Right ventricle myocardium inferior (tissue), 1 donor: Measurements from ENCODE around the gene ATCAY. TPM values are rescaled to one million over a fixed set of nuclear protein-coding genes. Genes with fewer than 3 reads are reported as not detected.
"Not testable (repeated sequence)": the region's sequence is repeated elsewhere in the genome, so short reads cannot be mapped to it uniquely, and the experiment has no call there.

Experiments used
- ATAC-seq: fragments of 200-7000 bp; cut with Tn5 transposase; one replicate; pipeline ENCODE4 v1.9.1; 2020; ENCODE audit warnings: mild to moderate bottlenecking, moderate library complexity
- DNase-seq: peaks from one replicate; pipeline ENCODE4 v3.0.0; 2021; ENCODE audit errors: missing footprints
- intact Hi-C: fragments of 100-400 bp; cut with DNase I; formaldehyde crosslinking; loops from one replicate; pipeline ENCODE4 v1.11.0; 2022
- total RNA-seq: library from RNA; stranded (reverse); fragmentation: NEBNext Ultra II Directional; extraction: Animal tissue kit (Norgen Biotek cat#: 25700); gene quantifications from one replicate; pipeline ENCODE4 v1.2.1, GENCODE V29; 2021
- donor health status: DM: no; HTN: yes; CAD: no; lungs with severe emphysema.

The ATCAY gene
- total RNA-seq, 1 donor from 2014 or later = not detected

GRCh38 chr19:3936506-3937442, 56.3 kb downstream of the ATCAY start:
- peak; percentile 10 for ATAC-seq
- DNase-seq = no peak
- intact Hi-C loops = no loop called here

- DNase-seq, intact Hi-C loops, ATAC-seq: not testable (repeated sequence)
Measured at GRCh38 chr19:3938300-3938950, 57.9 kb downstream of the ATCAY start.

GRCh38 chr19:3942790-3943409, 62.4 kb downstream of the ATCAY start:
- intact Hi-C loops = no loop called here
- peak; percentile 55 for DNase-seq

GRCh38 chr19:3944018-3944721, 63.7 kb downstream of the ATCAY start:
- intact Hi-C loops = no loop called here
- ATAC-seq = no peak
- no peak for DNase-seq

More at GRCh38 chr19:3942790-3943409, 62.4 kb downstream of the ATCAY start:
- peak; percentile 77 for ATAC-seq

GRCh38 chr19:3945838-3946237, 65.4 kb downstream of the ATCAY start:
- intact Hi-C loops = no loop called here
- DNase-seq (no peak), ATAC-seq (no peak)

GRCh38 chr19:3947316-3947933, 66.9 kb downstream of the ATCAY start:
- DNase-seq, ATAC-seq, intact Hi-C loops: not testable (repeated sequence)

GRCh38 chr19:3949294-3949693, 68.8 kb downstream of the ATCAY start:
- ATAC-seq (no peak), DNase-seq (no peak)
- intact Hi-C loops = no loop called here

- intact Hi-C loops = loop anchor here (5.0 kb wide), 1 partner anchor 1783 kb away; no protein-coding TSS in a partner anchor
- ATAC-seq (peak; percentile 17), DNase-seq (no peak)
Measured at GRCh38 chr19:3949997-3950859, 69.7 kb downstream of the ATCAY start.

- intact Hi-C loops = loop anchor here (5.0 kb wide), 1 partner anchor 1784 kb away; no protein-coding TSS in a partner anchor
- peak; percentile 82 for DNase-seq
- ATAC-seq = peak; percentile 76
Measured at GRCh38 chr19:3950871-3951861, 70.7 kb downstream of the ATCAY start.

GRCh38 chr19:3952755-3953276, 72.3 kb downstream of the ATCAY start:
- intact Hi-C loops = loop anchor here (5.0 kb wide), 1 partner anchor 1786 kb away; no protein-coding TSS in a partner anchor
- DNase-seq, ATAC-seq: not testable (repeated sequence)

- DNase-seq = no peak
- peak; percentile 37 for ATAC-seq
- intact Hi-C loops = loop anchor here (5.0 kb wide), 1 partner anchor 1787 kb away; no protein-coding TSS in a partner anchor
Measured at GRCh38 chr19:3954107-3954506, 73.6 kb downstream of the ATCAY start.

- intact Hi-C loops, ATAC-seq, DNase-seq: not testable (repeated sequence)
Measured at GRCh38 chr19:3955276-3955675, 74.8 kb downstream of the ATCAY start.

GRCh38 chr19:3955688-3956087, 75.2 kb downstream of the ATCAY start:
- DNase-seq = no peak
- ATAC-seq = no peak
- intact Hi-C loops = no loop called here

GRCh38 chr19:3958836-3959765, 78.6 kb downstream of the ATCAY start:
- no peak for ATAC-seq
- intact Hi-C loops = no loop called here
- DNase-seq = no peak

GRCh38 chr19:3959766-3960131, 79.3 kb downstream of the ATCAY start:
- intact Hi-C loops = loop anchor here (10.0 kb wide), 1 partner anchor 195 kb away; the partner anchor contains the start of genes APBA3 and MRPL54
- no peak for DNase-seq
- no peak for ATAC-seq
